ENCODE data around the gene CENPM. TPM values are rescaled to one million over a fixed set of nuclear protein-coding genes. Genes with fewer than 3 reads are reported as not detected.

Gene CENPM
- total and polyA plus RNA-seq, 9 of the 15 experiments (the other 6 are each of a cell fraction or from before 2014, with no cell fraction given): 11.3 to 67.7 (median 32.3) TPM

DNA sequence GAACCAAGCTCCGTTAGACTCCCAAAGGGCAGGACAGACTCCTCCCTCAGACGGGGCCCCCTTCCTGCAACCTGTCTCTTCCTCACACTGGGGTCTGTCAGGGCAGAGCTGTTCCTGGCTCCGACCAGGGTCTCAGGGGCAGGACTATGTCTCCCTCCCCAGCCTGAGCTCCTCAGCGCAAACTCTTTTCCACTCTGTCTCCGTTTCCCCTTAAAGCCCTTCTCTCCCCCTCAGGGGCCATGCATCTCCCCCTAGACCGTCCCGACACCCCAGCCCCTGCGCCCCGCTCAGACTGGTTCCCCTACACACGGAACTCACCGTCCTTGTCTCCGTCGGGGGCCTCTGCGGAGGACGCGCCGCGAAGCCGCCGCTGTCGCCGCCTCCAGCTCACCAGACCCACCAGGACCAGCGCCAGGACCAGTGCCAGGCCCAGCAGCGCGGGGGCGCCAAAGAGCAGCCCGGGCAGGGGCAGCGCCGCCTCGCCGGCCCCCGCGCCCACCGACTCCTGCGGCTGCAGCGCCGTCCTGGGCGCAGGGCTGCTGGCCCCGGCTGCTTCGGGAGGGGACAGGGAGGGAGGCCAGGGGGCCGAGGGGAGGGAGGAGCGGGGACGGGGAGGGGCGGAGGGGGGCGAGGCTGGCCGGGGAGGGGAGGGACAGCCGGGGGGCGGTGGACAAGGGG is 21.0 kb downstream of the CENPM start (continued):
- TF ChIP-seq, protein P1, sequence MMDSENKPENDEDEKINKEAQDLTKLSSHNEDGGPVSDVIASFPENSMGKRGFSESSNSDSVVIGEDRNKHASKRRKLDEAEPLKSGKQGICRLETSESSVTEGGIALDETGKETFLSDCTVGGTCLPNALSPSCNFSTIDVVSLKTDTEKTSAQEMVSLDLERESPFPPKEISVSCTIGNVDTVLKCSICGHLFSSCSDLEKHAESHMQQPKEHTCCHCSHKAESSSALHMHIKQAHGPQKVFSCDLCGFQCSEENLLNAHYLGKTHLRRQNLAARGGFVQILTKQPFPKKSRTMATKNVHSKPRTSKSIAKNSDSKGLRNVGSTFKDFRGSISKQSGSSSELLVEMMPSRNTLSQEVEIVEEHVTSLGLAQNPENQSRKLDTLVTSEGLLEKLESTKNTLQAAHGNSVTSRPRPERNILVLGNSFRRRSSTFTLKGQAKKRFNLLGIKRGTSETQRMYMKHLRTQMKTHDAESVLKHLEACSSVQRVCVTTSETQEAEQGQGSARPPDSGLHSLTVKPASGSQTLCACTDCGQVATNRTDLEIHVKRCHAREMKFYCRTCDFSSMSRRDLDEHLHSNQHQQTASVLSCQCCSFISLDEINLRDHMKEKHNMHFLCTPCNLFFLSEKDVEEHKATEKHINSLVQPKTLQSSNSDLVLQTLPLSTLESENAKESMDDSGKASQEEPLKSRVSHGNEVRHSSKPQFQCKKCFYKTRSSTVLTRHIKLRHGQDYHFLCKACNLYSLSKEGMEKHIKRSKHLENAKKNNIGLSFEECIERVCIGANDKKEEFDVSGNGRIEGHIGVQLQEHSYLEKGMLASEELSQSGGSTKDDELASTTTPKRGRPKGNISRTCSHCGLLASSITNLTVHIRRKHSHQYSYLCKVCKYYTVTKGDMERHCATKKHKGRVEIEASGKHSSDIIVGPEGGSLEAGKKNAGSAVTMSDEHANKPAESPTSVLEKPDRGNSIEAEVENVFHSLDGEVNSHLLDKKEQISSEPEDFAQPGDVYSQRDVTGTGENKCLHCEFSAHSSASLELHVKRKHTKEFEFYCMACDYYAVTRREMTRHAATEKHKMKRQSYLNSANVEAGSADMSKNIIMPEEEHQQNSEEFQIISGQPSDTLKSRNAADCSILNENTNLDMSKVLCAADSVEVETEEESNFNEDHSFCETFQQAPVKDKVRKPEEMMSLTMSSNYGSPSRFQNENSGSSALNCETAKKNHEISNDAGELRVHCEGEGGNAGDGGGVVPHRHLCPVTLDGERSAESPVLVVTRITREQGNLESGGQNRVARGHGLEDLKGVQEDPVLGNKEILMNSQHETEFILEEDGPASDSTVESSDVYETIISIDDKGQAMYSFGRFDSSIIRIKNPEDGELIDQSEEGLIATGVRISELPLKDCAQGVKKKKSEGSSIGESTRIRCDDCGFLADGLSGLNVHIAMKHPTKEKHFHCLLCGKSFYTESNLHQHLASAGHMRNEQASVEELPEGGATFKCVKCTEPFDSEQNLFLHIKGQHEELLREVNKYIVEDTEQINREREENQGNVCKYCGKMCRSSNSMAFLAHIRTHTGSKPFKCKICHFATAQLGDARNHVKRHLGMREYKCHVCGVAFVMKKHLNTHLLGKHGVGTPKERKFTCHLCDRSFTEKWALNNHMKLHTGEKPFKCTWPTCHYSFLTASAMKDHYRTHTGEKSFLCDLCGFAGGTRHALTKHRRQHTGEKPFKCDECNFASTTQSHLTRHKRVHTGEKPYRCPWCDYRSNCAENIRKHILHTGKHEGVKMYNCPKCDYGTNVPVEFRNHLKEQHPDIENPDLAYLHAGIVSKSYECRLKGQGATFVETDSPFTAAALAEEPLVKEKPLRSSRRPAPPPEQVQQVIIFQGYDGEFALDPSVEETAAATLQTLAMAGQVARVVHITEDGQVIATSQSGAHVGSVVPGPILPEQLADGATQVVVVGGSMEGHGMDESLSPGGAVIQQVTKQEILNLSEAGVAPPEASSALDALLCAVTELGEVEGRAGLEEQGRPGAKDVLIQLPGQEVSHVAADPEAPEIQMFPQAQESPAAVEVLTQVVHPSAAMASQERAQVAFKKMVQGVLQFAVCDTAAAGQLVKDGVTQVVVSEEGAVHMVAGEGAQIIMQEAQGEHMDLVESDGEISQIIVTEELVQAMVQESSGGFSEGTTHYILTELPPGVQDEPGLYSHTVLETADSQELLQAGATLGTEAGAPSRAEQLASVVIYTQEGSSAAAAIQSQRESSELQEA (IDR thresholded peaks at IDR 0.05; ENCODE audit: low read depth): no peak
- TF ChIP-seq SPI1 (IDR thresholded peaks at IDR 0.05; ENCODE audit: borderline replicate concordance, low read depth, low read length): no peak
- TF ChIP-seq, protein P2, sequence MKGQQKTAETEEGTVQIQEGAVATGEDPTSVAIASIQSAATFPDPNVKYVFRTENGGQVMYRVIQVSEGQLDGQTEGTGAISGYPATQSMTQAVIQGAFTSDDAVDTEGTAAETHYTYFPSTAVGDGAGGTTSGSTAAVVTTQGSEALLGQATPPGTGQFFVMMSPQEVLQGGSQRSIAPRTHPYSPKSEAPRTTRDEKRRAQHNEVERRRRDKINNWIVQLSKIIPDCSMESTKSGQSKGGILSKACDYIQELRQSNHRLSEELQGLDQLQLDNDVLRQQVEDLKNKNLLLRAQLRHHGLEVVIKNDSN (CRISPR knock-in tag; IDR thresholded peaks at IDR 0.05): no peak
- 0 out of 2 replicates have a peak, but pooled peaks have one; percentile 29 for TF ChIP-seq CXXC5 (CRISPR knock-in tag; IDR thresholded peaks at IDR 0.05)
- TF ChIP-seq ESRRB (CRISPR knock-in tag; IDR thresholded peaks at IDR 0.05; ENCODE audit: borderline replicate concordance): no peak
- peak in 1 of 2 experiments; percentile 43; a peak in 2 of 4 replicates for TF ChIP-seq RAD21 (CRISPR knock-in tag; conservative IDR thresholded peaks at IDR 0.05 in 1 of 2, IDR thresholded peaks at IDR 0.05 in 1 of 2)
- TF ChIP-seq, protein P3, sequence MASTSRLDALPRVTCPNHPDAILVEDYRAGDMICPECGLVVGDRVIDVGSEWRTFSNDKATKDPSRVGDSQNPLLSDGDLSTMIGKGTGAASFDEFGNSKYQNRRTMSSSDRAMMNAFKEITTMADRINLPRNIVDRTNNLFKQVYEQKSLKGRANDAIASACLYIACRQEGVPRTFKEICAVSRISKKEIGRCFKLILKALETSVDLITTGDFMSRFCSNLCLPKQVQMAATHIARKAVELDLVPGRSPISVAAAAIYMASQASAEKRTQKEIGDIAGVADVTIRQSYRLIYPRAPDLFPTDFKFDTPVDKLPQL (IDR thresholded peaks at IDR 0.05; ENCODE audit: extremely low read depth, insufficient read length): no peak
- TF ChIP-seq ZBTB7A (IDR thresholded peaks at IDR 0.05; ENCODE audit: borderline replicate concordance, control insufficient read depth, low read depth, low read length): peak; percentile 99
- TF ChIP-seq PTRF (tag; IDR thresholded peaks at IDR 0.05): no peak
- TF ChIP-seq DACH1 (IDR thresholded peaks at IDR 0.05; ENCODE audit: partially characterized antibody): no peak
- TF ChIP-seq ZC3H8 (IDR thresholded peaks at IDR 0.05): no peak
- TF ChIP-seq, protein P4, sequence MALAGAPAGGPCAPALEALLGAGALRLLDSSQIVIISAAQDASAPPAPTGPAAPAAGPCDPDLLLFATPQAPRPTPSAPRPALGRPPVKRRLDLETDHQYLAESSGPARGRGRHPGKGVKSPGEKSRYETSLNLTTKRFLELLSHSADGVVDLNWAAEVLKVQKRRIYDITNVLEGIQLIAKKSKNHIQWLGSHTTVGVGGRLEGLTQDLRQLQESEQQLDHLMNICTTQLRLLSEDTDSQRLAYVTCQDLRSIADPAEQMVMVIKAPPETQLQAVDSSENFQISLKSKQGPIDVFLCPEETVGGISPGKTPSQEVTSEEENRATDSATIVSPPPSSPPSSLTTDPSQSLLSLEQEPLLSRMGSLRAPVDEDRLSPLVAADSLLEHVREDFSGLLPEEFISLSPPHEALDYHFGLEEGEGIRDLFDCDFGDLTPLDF (CRISPR knock-in tag; IDR thresholded peaks at IDR 0.05): no peak
- TF ChIP-seq ZFX (CRISPR knock-in tag; IDR thresholded peaks at IDR 0.05): 0 out of 2 replicates have a peak, but pooled peaks have one; percentile 13
- no peak for TF ChIP-seq POLR2H (tag; IDR thresholded peaks at IDR 0.05; ENCODE audit: low read depth)

All from K562 (cell line).